Activated CD4-positive, alpha-beta T cell treated with anti-CD3 and anti-CD28 coated beads, Interleukin-2, amount 50 U/mL, for 48 hours (primary cell): ENCODE measurements around the gene MPPED1.

Experiments
- DNase-seq, 2 experiments: peaks; one replicate each; pipeline ENCODE4 v3.0.0-alpha.2; 2020

The MPPED1 gene

GRCh38 chr22:43529934-43530333, 118.1 kb downstream of the MPPED1 start:
- no peak for DNase-seq

GRCh38 chr22:43530349-43531201, 118.8 kb downstream of the MPPED1 start:
- no peak for DNase-seq

- DNase-seq: no peak
Observed at GRCh38 chr22:43531651-43532050, 119.8 kb downstream of the MPPED1 start.

- no peak for DNase-seq
Observed at GRCh38 chr22:43532301-43533155, 120.7 kb downstream of the MPPED1 start.

- no peak for DNase-seq
Observed at GRCh38 chr22:43533156-43533530, 121.3 kb downstream of the MPPED1 start.

GRCh38 chr22:43533656-43534428, 122.0 kb downstream of the MPPED1 start:
- no peak for DNase-seq

GRCh38 chr22:43534916-43535315, 123.1 kb downstream of the MPPED1 start:
- DNase-seq: no peak

- DNase-seq: no peak
Observed at GRCh38 chr22:43535336-43535735, 123.5 kb downstream of the MPPED1 start.

GRCh38 chr22:43535741-43536140, 123.9 kb downstream of the MPPED1 start:
- DNase-seq: no peak

GRCh38 chr22:43537019-43537585, 125.3 kb downstream of the MPPED1 start:
- DNase-seq: peak in 1 of 2 experiments; percentile 7

GRCh38 chr22:43539572-43540528, 128.0 kb downstream of the MPPED1 start:
- DNase-seq: no peak

GRCh38 chr22:43540529-43540923, 128.7 kb downstream of the MPPED1 start:
- DNase-seq: no peak

- no peak for DNase-seq
Observed at GRCh38 chr22:43541022-43541421, 129.2 kb downstream of the MPPED1 start.

- DNase-seq: no peak
Observed at GRCh38 chr22:43541462-43542407, 129.9 kb downstream of the MPPED1 start.

GRCh38 chr22:43542681-43543521, 131.1 kb downstream of the MPPED1 start:
- DNase-seq: no peak

GRCh38 chr22:43543522-43544288, 131.9 kb downstream of the MPPED1 start:
- DNase-seq: no peak

- DNase-seq: no peak
Observed at GRCh38 chr22:43544289-43544673, 132.5 kb downstream of the MPPED1 start.

- no peak for DNase-seq
Observed at GRCh38 chr22:43546186-43546585, 134.4 kb downstream of the MPPED1 start.
